GM10266 (cell line): Measurements from ENCODE around the gene NAB1.
A peak's percentile ranks its signal among the peaks of the same experiment; 100 is the strongest.

Experiments used
- DNase-seq: peaks from one replicate; pipeline ENCODE4 v3.0.0; 2012; ENCODE audit errors: extremely low spot score
- CTCF ChIP-seq: IDR thresholded peaks from 2 replicates; pipeline ENCODE4 v1.5.1; 2012; ENCODE audit warnings: mild to moderate bottlenecking, low read depth; ENCODE audit not compliant: control insufficient read depth, insufficient read depth; ENCODE audit errors: missing control alignments

The NAB1 gene

GRCh38 chr2:190664240-190664639 is 15.4 kb downstream of the NAB1 start:
- DNase-seq = no peak
- no peak for TF ChIP-seq CTCF

- no peak for TF ChIP-seq CTCF
These were observed 18.0 kb downstream of the NAB1 start for GRCh38 chr2:190666895-190667294.

GRCh38 chr2:190668892-190669291 is 20.0 kb downstream of the NAB1 start:
- no peak for TF ChIP-seq CTCF
- no peak for DNase-seq

More at GRCh38 chr2:190666895-190667294, 18.0 kb downstream of the NAB1 start:
- DNase-seq = no peak

- TF ChIP-seq CTCF = no peak
- DNase-seq = no peak
These were observed 21.5 kb downstream of the NAB1 start for GRCh38 chr2:190670182-190670946.

- DNase-seq = peak; percentile 32
- TF ChIP-seq CTCF = no peak
These were observed 26.2 kb downstream of the NAB1 start for GRCh38 chr2:190674966-190675650.

- DNase-seq = no peak
- TF ChIP-seq CTCF = no peak
These were observed 28.4 kb downstream of the NAB1 start for GRCh38 chr2:190677255-190677654.

- DNase-seq = peak; percentile 54
- no peak for TF ChIP-seq CTCF
These were observed 29.7 kb downstream of the NAB1 start for GRCh38 chr2:190678444-190679162.
